ENCODE results near the gene ZNF217.

- TF ChIP-seq CTCF (IDR thresholded peaks at IDR 0.05) (no peak), ZFP36 (IDR thresholded peaks at IDR 0.05; ENCODE audit: borderline replicate concordance, partially characterized antibody) (no peak), SREBF2 (IDR thresholded peaks at IDR 0.05) (no peak)
These were observed 4.0 kb upstream of the ZNF217 start for GRCh38 chr20:53597521-53598120.

All from A549 (cell line).